Spleen (tissue), 11 donors: Measurements from ENCODE around the gene MEF2A. TPM values are rescaled to one million over a fixed set of nuclear protein-coding genes. Genes with fewer than 3 reads are reported as not detected.

Experiments
- DNase-seq: peaks from one replicate; pipeline ENCODE4 v3.0.0-alpha.2; 2020
- H3K27ac ChIP-seq, 8 donors: fragments of 200-600 bp; sonication (generic) in 7 of 8; 1 replicate in 4 of 8; 2 replicates in 4 of 8; pipeline versions ENCODE4 v1.5.0 to v1.8.0; 2016 to 2021; ENCODE audit warnings: inconsistent platforms in 4 of 8, mild to moderate bottlenecking in 4 of 8, moderate library complexity in 1 of 8
- H3K27me3 ChIP-seq, 7 donors: fragments of 200-600 bp; sonication (generic) in 6 of 7; replicated peaks in 1 of 7; 1 replicate in 4 of 7; 2 replicates in 3 of 7; pipeline versions ENCODE4 v1.5.0 to v1.8.0; 2016 to 2021; ENCODE audit warnings: inconsistent platforms in 3 of 7, mild to moderate bottlenecking in 1 of 7
- H3K36me3 ChIP-seq, 6 donors: fragments of 200-600 bp; sonication (generic) in 5 of 6; 1 replicate in 4 of 6; 2 replicates in 2 of 6; pipeline versions ENCODE4 v1.5.0 to v1.8.0; 2016 to 2021; ENCODE audit warnings: inconsistent platforms in 2 of 6
- H3K4me1 ChIP-seq, 6 donors: fragments of 200-600 bp; sonication (generic) in 5 of 6; 1 replicate in 3 of 6; 2 replicates in 3 of 6; pipeline versions ENCODE4 v1.5.0 to v1.8.0; 2016 to 2021; ENCODE audit warnings: inconsistent platforms in 3 of 6
- H3K4me3 ChIP-seq, 8 donors: fragments of 200-600 bp; sonication (generic) in 7 of 8; 1 replicate in 4 of 8; 2 replicates in 4 of 8; pipeline versions ENCODE4 v1.5.0 to v1.8.0; 2016 to 2021; ENCODE audit warnings: inconsistent platforms in 4 of 8, mild to moderate bottlenecking in 4 of 8, moderate library complexity in 2 of 8
- H3K9me3 ChIP-seq, 8 donors: fragments of 200-600 bp; sonication (generic) in 7 of 8; 1 replicate in 4 of 8; 2 replicates in 4 of 8; pipeline versions ENCODE4 v1.5.0 to v1.8.0; 2016 to 2021; ENCODE audit warnings: inconsistent platforms in 4 of 8
- CTCF ChIP-seq, 11 experiments: fragments of 200-600 bp in 7 of 11; fragments of 450-650 bp in 4 of 11; sonication (generic) in 4 of 11; IDR thresholded peaks in 8 of 11; conservative IDR thresholded peaks in 3 of 11; 1 replicate in 7 of 11; 2 replicates in 4 of 11; pipeline versions ENCODE4 v1.4.0 to v1.8.0; 2016 to 2021; ENCODE audit warnings: antibody characterized with exemption in 11 of 11, inconsistent platforms in 4 of 11, mild to moderate bottlenecking in 1 of 11
- POLR2A ChIP-seq, 3 donors: fragments of 450-650 bp; IDR thresholded peaks; one replicate each; pipeline ENCODE4 v1.5.1; 2017; ENCODE audit warnings: antibody characterized with exemption in 3 of 3, mild to moderate bottlenecking in 1 of 3
- POLR2AphosphoS5 ChIP-seq, 3 donors: sonication (generic); formaldehyde crosslinking; IDR thresholded peaks; one replicate each; pipeline ENCODE4 v1.5.1; 2017; ENCODE audit warnings: antibody characterized with exemption in 3 of 3
- WGBS, 5 donors: extraction: QIAGEN DNeasy Blood & Tissue Kit in 3 of 5; methylation state at CpG; one replicate each; pipeline versions ENCODE4 v1.1.5 to v1.1.7; 2013 to 2018; 5-methylcytosine and 5-hydroxymethylcytosine counted together
- intact Hi-C: fragments of 100-400 bp; cut with DNase I; formaldehyde crosslinking; loops from one replicate; pipeline ENCODE4 v1.15.0; 2023; ENCODE audit warnings: low total_unique reads
- polyA plus RNA-seq, 3 donors: library from polyadenylated mRNA; stranded (reverse); fragments of 200-250 nt; gene quantifications; one replicate each; pipeline ENCODE4 v1.2.1, GENCODE V29; 2013
- total RNA-seq, 7 donors: library from RNA; depleted of rRNA in 3 of 7; stranded (reverse); fragments of >200 nt in 3 of 7; fragmentation: NEBNext Ultra II Directional in 4 of 7; extraction: Animal tissue kit (Norgen Biotek cat#: 25700) in 4 of 7; gene quantifications; one replicate each; pipeline versions ENCODE4 v1.1.0 to v1.2.1, GENCODE V29; 2016 to 2021
- donor health status: healthy with polysubstance abuse.
- donor health status: DM: no; HTN: no; CAD: no; lungs with moderate emphysema.
- donor health status: DM: no; HTN: no; CAD: no.
- donor health status: Bipolar disorder and iron deficiency.
- donor health status: healthy.
- donor health status: DM: no; HTN: no; CAD: no.
- donor health status: DM: yes; HTN: yes; CAD: no.

Gene MEF2A
- total and polyA plus RNA-seq, 10 donors = 21.9 to 143 (median 90.6) TPM

- Histone ChIP-seq H3K9me3 (no peaks in the 10 kb centered on the region), H3K36me3 (no peaks in the 10 kb centered on the region), H3K4me1 (peaks cover 25 to 78% (median 57%) of the 10 kb centered on the region in 6 donors), H3K27ac (peak overlapping the region; percentile 94 to 99 (median 99)), H3K4me3 (peak overlapping the region; percentile 57 to 88 (median 70)), H3K27me3 (no peaks in the 10 kb centered on the region)
- TF ChIP-seq POLR2A (IDR thresholded peaks at IDR 0.05) = no peak
- TF ChIP-seq POLR2AphosphoS5 (IDR thresholded peaks at IDR 0.05) = peak in 2 of 3 donors; percentile 55
- WGBS, 5 donors = 0 to 1% (median 0%) methylated on average over 22 to 69 of the region's 69 CpGs
- intact Hi-C loops = loop anchor here (10.0 kb wide), 1 partner anchor 138 kb away; no protein-coding TSS in a partner anchor
- DNase-seq = peak; percentile 86
Observed at GRCh38 chr15:99566157-99566897, 543 bp downstream of the MEF2A start.

- Histone ChIP-seq H3K4me1 (peaks cover 22 to 85% (median 52%) of the 10 kb centered on the region in 6 donors), H3K4me3 (peak overlapping the region in 1 of 8 donors; percentile 88), H3K9me3 (no peaks in the 10 kb centered on the region), H3K27ac (peak overlapping the region in 3 of 8 donors; percentile 3 to 7 (median 6)), H3K27me3 (no peaks in the 10 kb centered on the region), H3K36me3 (no peaks in the 10 kb centered on the region)
- DNase-seq = no peak
- intact Hi-C loops = loop anchor here (10.0 kb wide), 1 partner anchor 136 kb away; no protein-coding TSS in a partner anchor
- WGBS, 5 donors = 67 to 83% (median 81%) methylated on average over 9 of the region's 9 CpGs
- no peak for TF ChIP-seq POLR2AphosphoS5 (IDR thresholded peaks at IDR 0.05)
- TF ChIP-seq POLR2A (IDR thresholded peaks at IDR 0.05) = no peak
- TF ChIP-seq CTCF (IDR thresholded peaks at IDR 0.05 in 8 of 11, conservative IDR thresholded peaks at IDR 0.05 in 3 of 11) = no peak
Observed at GRCh38 chr15:99568625-99569352, 3.0 kb downstream of the MEF2A start.

GRCh38 chr15:99571299-99571698 lies 5.5 kb downstream of the MEF2A start:
- H3K36me3 ChIP-seq = peaks cover 0 to 7% (median 0%) of the 10 kb centered on the region in 6 donors
- intact Hi-C loops = no loop called here
- no peak for DNase-seq
- 73 to 83% (median 78%) methylated on average over 3 of the region's 3 CpGs for WGBS, 5 donors
- no peaks in the 10 kb centered on the region for H3K27me3 ChIP-seq
- no peak overlapping the region for H3K4me3 ChIP-seq
- H3K9me3 ChIP-seq = no peaks in the 10 kb centered on the region
- H3K4me1 ChIP-seq = peaks cover 10 to 97% (median 46%) of the 10 kb centered on the region in 6 donors
- TF ChIP-seq POLR2AphosphoS5 (IDR thresholded peaks at IDR 0.05) = no peak
- TF ChIP-seq CTCF (IDR thresholded peaks at IDR 0.05 in 8 of 11, conservative IDR thresholded peaks at IDR 0.05 in 3 of 11) = no peak
- TF ChIP-seq POLR2A (IDR thresholded peaks at IDR 0.05) = no peak
- no peak overlapping the region for H3K27ac ChIP-seq

- 84 to 91% (median 90%) methylated on average over 4 of the region's 4 CpGs for WGBS, 5 donors
- no peak for TF ChIP-seq POLR2AphosphoS5 (IDR thresholded peaks at IDR 0.05)
- no peak for TF ChIP-seq POLR2A (IDR thresholded peaks at IDR 0.05)
- TF ChIP-seq CTCF (IDR thresholded peaks at IDR 0.05 in 8 of 11, conservative IDR thresholded peaks at IDR 0.05 in 3 of 11) = no peak
- no peak overlapping the region for H3K4me3 ChIP-seq
- no peak overlapping the region for H3K27ac ChIP-seq
- peaks cover 10 to 100% (median 45%) of the 10 kb centered on the region in 6 donors for H3K4me1 ChIP-seq
- H3K27me3 ChIP-seq = no peaks in the 10 kb centered on the region
- H3K36me3 ChIP-seq = peaks cover 0 to 7% (median 0%) of the 10 kb centered on the region in 6 donors
- intact Hi-C loops = no loop called here
- no peak for DNase-seq
- H3K9me3 ChIP-seq = no peaks in the 10 kb centered on the region
Observed at GRCh38 chr15:99574048-99574447, 8.3 kb downstream of the MEF2A start.
